ENCODE data around the gene PATJ. TPM values are rescaled to one million over a fixed set of nuclear protein-coding genes. Genes with fewer than 3 reads are reported as not detected.

The PATJ gene
- total and polyA plus RNA-seq, 2 experiments from 2014 or later: 20.0 to 44.8 TPM

DNA sequence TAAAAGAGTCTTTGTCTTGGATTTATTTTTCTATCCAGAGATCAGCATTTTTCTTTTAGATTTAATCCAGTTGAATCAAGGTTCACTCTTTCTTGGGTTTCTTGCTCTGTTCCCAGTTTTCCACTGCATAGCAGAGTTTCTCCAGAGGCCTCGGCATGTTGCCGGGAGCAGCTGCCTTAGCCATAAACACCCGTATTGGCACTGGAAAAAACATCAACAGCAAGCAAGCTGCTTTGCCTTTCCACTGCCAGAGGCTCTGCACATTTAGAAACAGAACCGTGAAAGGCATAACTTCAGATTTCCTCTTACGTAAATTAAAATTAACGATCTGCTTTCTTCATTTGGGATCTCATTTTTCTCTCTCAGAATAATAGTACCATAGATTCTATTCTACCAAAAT, 270.6 kb downstream of the PATJ start:
- H3K79me2 ChIP-seq: no peaks in the 10 kb centered on the region
- no peak overlapping the region for H2AFZ ChIP-seq
- no peaks in the 10 kb centered on the region for H4K20me1 ChIP-seq (ENCODE audit: insufficient read depth, poor library complexity, severe bottlenecking)
- H3K4me3 ChIP-seq: no peak overlapping the region
- no peak overlapping the region for H3K27ac ChIP-seq
- no peaks in the 10 kb centered on the region for H3K9me3 ChIP-seq (ENCODE audit: low read depth)
- TF ChIP-seq, protein P1, sequence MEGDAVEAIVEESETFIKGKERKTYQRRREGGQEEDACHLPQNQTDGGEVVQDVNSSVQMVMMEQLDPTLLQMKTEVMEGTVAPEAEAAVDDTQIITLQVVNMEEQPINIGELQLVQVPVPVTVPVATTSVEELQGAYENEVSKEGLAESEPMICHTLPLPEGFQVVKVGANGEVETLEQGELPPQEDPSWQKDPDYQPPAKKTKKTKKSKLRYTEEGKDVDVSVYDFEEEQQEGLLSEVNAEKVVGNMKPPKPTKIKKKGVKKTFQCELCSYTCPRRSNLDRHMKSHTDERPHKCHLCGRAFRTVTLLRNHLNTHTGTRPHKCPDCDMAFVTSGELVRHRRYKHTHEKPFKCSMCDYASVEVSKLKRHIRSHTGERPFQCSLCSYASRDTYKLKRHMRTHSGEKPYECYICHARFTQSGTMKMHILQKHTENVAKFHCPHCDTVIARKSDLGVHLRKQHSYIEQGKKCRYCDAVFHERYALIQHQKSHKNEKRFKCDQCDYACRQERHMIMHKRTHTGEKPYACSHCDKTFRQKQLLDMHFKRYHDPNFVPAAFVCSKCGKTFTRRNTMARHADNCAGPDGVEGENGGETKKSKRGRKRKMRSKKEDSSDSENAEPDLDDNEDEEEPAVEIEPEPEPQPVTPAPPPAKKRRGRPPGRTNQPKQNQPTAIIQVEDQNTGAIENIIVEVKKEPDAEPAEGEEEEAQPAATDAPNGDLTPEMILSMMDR (IDR thresholded peaks at IDR 0.05; ENCODE audit: poor library complexity): no peak
- TF ChIP-seq EZH2phosphoT487 (IDR thresholded peaks at IDR 0.05; ENCODE audit: low read depth, severe bottlenecking, unreplicated experiment) (no peak), EZH2 (IDR thresholded peaks at IDR 0.05; ENCODE audit: borderline replicate concordance) (no peak)
- no peaks in the 10 kb centered on the region for H3K27me3 ChIP-seq
- DNase-seq (ENCODE audit: low spot score): no peak
- WGBS (ENCODE audit: low lambda C conversion rate, missing lambda C conversion rate): 82% methylated on average over 6 of the region's 6 CpGs
- no peak overlapping the region for H3K4me2 ChIP-seq
- H3K36me3 ChIP-seq (replicated peaks; ENCODE audit: insufficient read depth, low read depth): no peaks in the 10 kb centered on the region
- H3K9me2 ChIP-seq (replicated peaks; ENCODE audit: insufficient read depth): no peaks in the 10 kb centered on the region
- no peaks in the 10 kb centered on the region for H3K4me1 ChIP-seq (ENCODE audit: insufficient read depth)

DNA sequence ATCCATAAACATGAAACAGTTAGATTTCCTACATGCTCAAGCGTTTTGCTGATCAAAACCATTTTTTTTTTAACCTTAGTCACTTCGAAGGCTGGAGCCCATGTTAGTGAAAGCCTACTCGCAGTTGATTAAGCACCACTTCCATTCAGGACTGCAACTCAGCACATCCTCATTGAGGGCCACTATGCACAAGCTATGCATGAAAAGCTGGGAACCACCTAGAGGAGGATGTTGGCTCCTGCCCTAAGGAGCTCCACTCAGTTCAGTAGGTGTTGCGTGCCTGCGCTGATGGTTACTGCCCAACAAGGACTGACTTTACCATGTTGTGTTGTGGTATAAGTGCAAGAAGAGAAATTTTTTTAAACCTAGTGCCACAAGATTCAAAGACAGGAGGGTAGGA, 271.0 kb downstream of the PATJ start:
- TF ChIP-seq, protein P1 (IDR thresholded peaks at IDR 0.05; ENCODE audit: poor library complexity): no peak
- no peak for TF ChIP-seq EZH2phosphoT487 (IDR thresholded peaks at IDR 0.05; ENCODE audit: low read depth, severe bottlenecking, unreplicated experiment)
- no peak for TF ChIP-seq EZH2 (IDR thresholded peaks at IDR 0.05; ENCODE audit: borderline replicate concordance)
- H3K27ac ChIP-seq: no peak overlapping the region
- no peaks in the 10 kb centered on the region for H3K79me2 ChIP-seq
- no peak overlapping the region for H3K4me3 ChIP-seq
- no peaks in the 10 kb centered on the region for H3K9me2 ChIP-seq (replicated peaks; ENCODE audit: insufficient read depth)
- no peaks in the 10 kb centered on the region for H3K27me3 ChIP-seq
- H4K20me1 ChIP-seq (ENCODE audit: insufficient read depth, poor library complexity, severe bottlenecking): no peaks in the 10 kb centered on the region
- no peak overlapping the region for H2AFZ ChIP-seq
- DNase-seq (ENCODE audit: low spot score): no peak
- WGBS (ENCODE audit: low lambda C conversion rate, missing lambda C conversion rate): 97% methylated on average over 5 of the region's 5 CpGs
- no peak overlapping the region for H3K4me2 ChIP-seq
- H3K4me1 ChIP-seq (ENCODE audit: insufficient read depth): no peaks in the 10 kb centered on the region
- no peaks in the 10 kb centered on the region for H3K36me3 ChIP-seq (replicated peaks; ENCODE audit: insufficient read depth, low read depth)
- H3K9me3 ChIP-seq (ENCODE audit: low read depth): no peaks in the 10 kb centered on the region

- no peaks in the 10 kb centered on the region for H3K79me2 ChIP-seq
- H3K27ac ChIP-seq: no peak overlapping the region
- no peaks in the 10 kb centered on the region for H3K9me3 ChIP-seq (ENCODE audit: low read depth)
- 79% methylated on average over 6 of the region's 6 CpGs for WGBS (ENCODE audit: low lambda C conversion rate, missing lambda C conversion rate)
- no peaks in the 10 kb centered on the region for H3K27me3 ChIP-seq
- H4K20me1 ChIP-seq (ENCODE audit: insufficient read depth, poor library complexity, severe bottlenecking): no peaks in the 10 kb centered on the region
- no peak overlapping the region for H3K4me3 ChIP-seq
- H2AFZ ChIP-seq: no peak overlapping the region
- TF ChIP-seq EZH2phosphoT487 (IDR thresholded peaks at IDR 0.05; ENCODE audit: low read depth, severe bottlenecking, unreplicated experiment) (no peak), EZH2 (IDR thresholded peaks at IDR 0.05; ENCODE audit: borderline replicate concordance) (no peak)
- TF ChIP-seq, protein P1 (IDR thresholded peaks at IDR 0.05; ENCODE audit: poor library complexity): no peak
- DNase-seq (ENCODE audit: low spot score): no peak
- no peak overlapping the region for H3K4me2 ChIP-seq
- no peaks in the 10 kb centered on the region for H3K9me2 ChIP-seq (replicated peaks; ENCODE audit: insufficient read depth)
- H3K4me1 ChIP-seq (ENCODE audit: insufficient read depth): no peaks in the 10 kb centered on the region
- no peaks in the 10 kb centered on the region for H3K36me3 ChIP-seq (replicated peaks; ENCODE audit: insufficient read depth, low read depth)
Observed at GRCh38 chr1:62022382-62022983, 280.2 kb downstream of the PATJ start.

All from hepatocyte (in vitro differentiated cells).